ENCODE results near the gene SP140L.

DNA sequence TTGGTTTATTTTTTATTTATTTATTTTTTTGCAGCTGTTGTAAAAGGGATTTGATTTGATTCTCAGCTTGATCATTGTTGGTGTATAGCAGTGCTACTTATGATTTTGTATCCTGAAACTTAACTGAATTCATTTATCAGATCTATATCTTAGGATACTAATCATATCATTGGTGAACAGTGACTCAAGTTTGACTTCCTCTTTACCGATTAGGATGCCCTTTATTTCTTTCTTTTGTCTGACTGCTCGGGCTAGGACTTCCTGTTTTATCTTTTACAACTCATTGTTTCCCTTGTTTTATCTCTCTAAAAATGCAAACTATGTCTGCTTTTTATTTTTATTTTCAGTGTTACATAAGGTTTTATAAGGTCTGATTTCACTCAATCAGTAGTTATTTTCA lies 112.6 kb downstream of the SP140L start:
- TF ChIP-seq POLR2A (IDR thresholded peaks at IDR 0.05; ENCODE audit: control extremely low read depth in 1 of 2, low read depth in 2 of 2, low read length in 2 of 2): no peak
- TF ChIP-seq, protein P1, sequence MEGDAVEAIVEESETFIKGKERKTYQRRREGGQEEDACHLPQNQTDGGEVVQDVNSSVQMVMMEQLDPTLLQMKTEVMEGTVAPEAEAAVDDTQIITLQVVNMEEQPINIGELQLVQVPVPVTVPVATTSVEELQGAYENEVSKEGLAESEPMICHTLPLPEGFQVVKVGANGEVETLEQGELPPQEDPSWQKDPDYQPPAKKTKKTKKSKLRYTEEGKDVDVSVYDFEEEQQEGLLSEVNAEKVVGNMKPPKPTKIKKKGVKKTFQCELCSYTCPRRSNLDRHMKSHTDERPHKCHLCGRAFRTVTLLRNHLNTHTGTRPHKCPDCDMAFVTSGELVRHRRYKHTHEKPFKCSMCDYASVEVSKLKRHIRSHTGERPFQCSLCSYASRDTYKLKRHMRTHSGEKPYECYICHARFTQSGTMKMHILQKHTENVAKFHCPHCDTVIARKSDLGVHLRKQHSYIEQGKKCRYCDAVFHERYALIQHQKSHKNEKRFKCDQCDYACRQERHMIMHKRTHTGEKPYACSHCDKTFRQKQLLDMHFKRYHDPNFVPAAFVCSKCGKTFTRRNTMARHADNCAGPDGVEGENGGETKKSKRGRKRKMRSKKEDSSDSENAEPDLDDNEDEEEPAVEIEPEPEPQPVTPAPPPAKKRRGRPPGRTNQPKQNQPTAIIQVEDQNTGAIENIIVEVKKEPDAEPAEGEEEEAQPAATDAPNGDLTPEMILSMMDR (IDR thresholded peaks at IDR 0.05; ENCODE audit: control extremely low read depth in 1 of 3, insufficient read depth in 1 of 3, low read depth in 1 of 3, low read length in 3 of 3): no peak
- no peak for TF ChIP-seq POLR2AphosphoS5 (IDR thresholded peaks at IDR 0.05; ENCODE audit: low read depth, low read length)
- TF ChIP-seq EP300 (IDR thresholded peaks at IDR 0.05; ENCODE audit: borderline replicate concordance in 1 of 2, low read depth in 2 of 2, low read length in 2 of 2): no peak
- TF ChIP-seq EGR1 (IDR thresholded peaks at IDR 0.05; ENCODE audit: borderline replicate concordance, low read depth, low read length): no peak
- no peak for TF ChIP-seq SIN3A (conservative IDR thresholded peaks at IDR 0.05 in 1 of 2, IDR thresholded peaks at IDR 0.05 in 1 of 2; ENCODE audit: low read depth in 1 of 2, low read length in 2 of 2)
- no peak for TF ChIP-seq CEBPB (IDR thresholded peaks at IDR 0.05; ENCODE audit: low read depth, low read length)
- TF ChIP-seq GTF2F1 (IDR thresholded peaks at IDR 0.05; ENCODE audit: borderline replicate concordance, low read depth, low read length): no peak

Measured in H1 (cell line).